Mesenchymal stem cell (in vitro differentiated cells and primary cell): ENCODE data around the gene PHF20.
"Not testable (repeated sequence)": the region's sequence is repeated elsewhere in the genome, so short reads cannot be mapped to it uniquely, and the experiment has no call there.

Source experiments
- DNase-seq: peaks from one replicate; pipeline ENCODE4 v3.0.0-alpha.2; 2013
- H2AFZ ChIP-seq: one replicate; pipeline ENCODE4 v1.6.1; 2013; ENCODE audit warnings: low read depth, mild to moderate bottlenecking, control low read depth, inconsistent platforms, low read length, moderate library complexity
- H2AK5ac ChIP-seq: 2 replicates; pipeline ENCODE4 v1.6.1; 2013; ENCODE audit warnings: low read length, moderate library complexity, mild to moderate bottlenecking, inconsistent platforms; ENCODE audit not compliant: severe bottlenecking
- H2BK120ac ChIP-seq: one replicate; pipeline ENCODE4 v1.6.1; 2013; ENCODE audit warnings: low read depth, mild to moderate bottlenecking, inconsistent platforms, low read length, moderate library complexity
- H2BK12ac ChIP-seq, 2 experiments: one replicate each; pipeline ENCODE4 v1.6.1; 2013; ENCODE audit warnings: inconsistent platforms in 2 of 2, low read length in 2 of 2, mild to moderate bottlenecking in 2 of 2, moderate library complexity in 2 of 2, control low read depth in 1 of 2
- H2BK15ac ChIP-seq: one replicate; pipeline ENCODE4 v1.6.1; 2013; ENCODE audit warnings: mild to moderate bottlenecking, low read depth, inconsistent platforms; ENCODE audit not compliant: poor library complexity, severe bottlenecking
- H2BK5ac ChIP-seq: 2 replicates; pipeline ENCODE4 v1.6.1; 2013; ENCODE audit warnings: low read depth, mild to moderate bottlenecking, low read length, control low read depth, inconsistent platforms; ENCODE audit not compliant: poor library complexity, severe bottlenecking
- H3K14ac ChIP-seq, 2 experiments: one replicate each; pipeline ENCODE4 v1.6.1; 2013; ENCODE audit warnings: inconsistent platforms in 2 of 2, low read length in 2 of 2, control low read depth in 1 of 2, mild to moderate bottlenecking in 1 of 2, moderate library complexity in 1 of 2
- H3K18ac ChIP-seq, 2 experiments: one replicate each; pipeline ENCODE4 v1.6.1; 2013; ENCODE audit warnings: inconsistent platforms in 2 of 2, low read length in 2 of 2, control low read depth in 1 of 2, low read depth in 1 of 2, mild to moderate bottlenecking in 1 of 2
- H3K23ac ChIP-seq, 2 experiments: one replicate each; pipeline ENCODE4 v1.6.1; 2013; ENCODE audit warnings: inconsistent platforms in 2 of 2, low read length in 2 of 2, mild to moderate bottlenecking in 2 of 2, moderate library complexity in 2 of 2, control low read depth in 1 of 2
- H3K27ac ChIP-seq: 2 replicates; pipeline ENCODE4 v1.5.1; 2013; ENCODE audit warnings: mild to moderate bottlenecking, moderate library complexity, low read length, control low read depth, inconsistent platforms; ENCODE audit not compliant: poor library complexity, severe bottlenecking
- H3K27me3 ChIP-seq, 2 experiments: 2 replicates each; pipeline versions ENCODE4 v1.6.1 to v1.7.0; 2013; ENCODE audit warnings: low read length in 2 of 2, mild to moderate bottlenecking in 2 of 2, moderate library complexity in 2 of 2, control low read depth in 1 of 2, inconsistent platforms in 1 of 2; ENCODE audit not compliant: control insufficient read depth in 1 of 2, insufficient read depth in 1 of 2
- H3K36me3 ChIP-seq, 2 experiments: 2 replicates each; pipeline versions ENCODE4 v1.6.1 to v1.7.0; 2013; ENCODE audit warnings: low read length in 2 of 2, control low read depth in 1 of 2, inconsistent platforms in 1 of 2, low read depth in 1 of 2, mild to moderate bottlenecking in 1 of 2; ENCODE audit not compliant: insufficient read depth in 2 of 2, control insufficient read depth in 1 of 2
- H3K4ac ChIP-seq, 2 experiments: one replicate each; pipeline ENCODE4 v1.6.1; 2013; ENCODE audit warnings: inconsistent platforms in 2 of 2, low read length in 2 of 2, mild to moderate bottlenecking in 2 of 2, moderate library complexity in 2 of 2, control low read depth in 1 of 2, low read depth in 1 of 2
- H3K4me1 ChIP-seq: 2 replicates; pipeline ENCODE4 v1.6.1; 2013; ENCODE audit warnings: low read depth, low read length, control low read depth; ENCODE audit not compliant: control insufficient read depth, insufficient read depth
- H3K4me2 ChIP-seq: 2 replicates; pipeline ENCODE4 v1.6.1; 2013; ENCODE audit warnings: low read length, mild to moderate bottlenecking, inconsistent platforms; ENCODE audit not compliant: poor library complexity, severe bottlenecking
- H3K4me3 ChIP-seq, 2 experiments: 2 replicates each; pipeline versions ENCODE4 v1.5.1 to v1.7.0; 2013; ENCODE audit warnings: low read length in 2 of 2, mild to moderate bottlenecking in 2 of 2, control low read depth in 1 of 2, low read depth in 1 of 2; ENCODE audit not compliant: insufficient read depth in 1 of 2
- H3K79me1 ChIP-seq: replicated peaks from 2 replicates; pipeline ENCODE4 v1.6.1; 2013; ENCODE audit warnings: mild to moderate bottlenecking, control low read depth, low read length, inconsistent platforms; ENCODE audit not compliant: poor library complexity, severe bottlenecking
- H3K9ac ChIP-seq: 2 replicates; pipeline ENCODE4 v1.7.0; 2013; ENCODE audit warnings: mild to moderate bottlenecking, low read length, moderate library complexity
- H3K9me3 ChIP-seq: 2 replicates; pipeline ENCODE4 v1.7.0; 2013; ENCODE audit warnings: mild to moderate bottlenecking, low read length; ENCODE audit not compliant: control insufficient read depth
- H4K8ac ChIP-seq: one replicate; pipeline ENCODE4 v1.6.1; 2013; ENCODE audit warnings: inconsistent platforms, mild to moderate bottlenecking, low read length, moderate library complexity
- H4K91ac ChIP-seq: one replicate; pipeline ENCODE4 v1.6.1; 2013; ENCODE audit warnings: mild to moderate bottlenecking, low read length, inconsistent platforms
- WGBS: methylation state at CpG from one replicate; pipeline ENCODE4 v1.1.7; 2013; ENCODE audit warnings: mixed read lengths; 5-methylcytosine and 5-hydroxymethylcytosine counted together

Gene PHF20

GRCh38 chr20:35891375-35891774 lies 119.6 kb downstream of the PHF20 start:
- no peak overlapping the region for H3K27ac ChIP-seq
- H2BK12ac ChIP-seq: no peak overlapping the region
- no peak overlapping the region for H3K9ac ChIP-seq
- H3K4me2 ChIP-seq: no peak overlapping the region
- H3K36me3 ChIP-seq: peaks cover 4 to 13% of the 10 kb centered on the region in 2 experiments
- no peak overlapping the region for H2BK120ac ChIP-seq
- H2BK5ac ChIP-seq: no peak overlapping the region
- DNase-seq: peak; percentile 92
- no peak overlapping the region for H4K91ac ChIP-seq
- no peak overlapping the region for H3K4ac ChIP-seq
- H4K8ac ChIP-seq: no peak overlapping the region
- WGBS: 59% methylated on average over 2 of the region's 2 CpGs
- no peaks in the 10 kb centered on the region for H3K27me3 ChIP-seq
- no peak overlapping the region for H2AK5ac ChIP-seq
- no peak overlapping the region for H3K18ac ChIP-seq
- H3K4me3 ChIP-seq: no peak overlapping the region
- H3K4me1 ChIP-seq: peaks cover 5% of the 10 kb centered on the region
- no peaks in the 10 kb centered on the region for H3K9me3 ChIP-seq
- peaks cover 28% of the 10 kb centered on the region for H3K79me1 ChIP-seq
- H2BK15ac ChIP-seq: no peak overlapping the region
- H2AFZ ChIP-seq: no peak overlapping the region
- H3K23ac ChIP-seq: no peak overlapping the region
- no peak overlapping the region for H3K14ac ChIP-seq

GRCh38 chr20:35892871-35893270 lies 121.1 kb downstream of the PHF20 start:
- whole genome bisulfite sequencing: 96% methylated on average over 2 of the region's 3 CpGs

GRCh38 chr20:35893942-35894341 lies 122.1 kb downstream of the PHF20 start:
- 98% methylated on average over 3 of the region's 3 CpGs for WGBS
- Histone ChIP-seq H3K4me2 (no peak overlapping the region), H3K18ac (no peak overlapping the region), H3K4ac (no peak overlapping the region), H3K79me1 (peaks cover 19% of the 10 kb centered on the region), H2BK15ac (no peak overlapping the region), H3K36me3 (peaks cover 0 to 10% of the 10 kb centered on the region in 2 experiments), H2BK120ac (no peak overlapping the region), H3K9ac (no peak overlapping the region), H2AFZ (no peak overlapping the region), H4K91ac (no peak overlapping the region), H2BK12ac (no peak overlapping the region), H3K4me3 (no peak overlapping the region), H2BK5ac (no peak overlapping the region), H4K8ac (no peak overlapping the region), H3K23ac (no peak overlapping the region), H3K27ac (no peak overlapping the region), H3K14ac (no peak overlapping the region), H3K9me3 (no peaks in the 10 kb centered on the region), H3K4me1 (peaks cover 2% of the 10 kb centered on the region), H3K27me3 (no peaks in the 10 kb centered on the region), H2AK5ac (no peak overlapping the region)
- no peak for DNase-seq

More at GRCh38 chr20:35892871-35893270, 121.1 kb downstream of the PHF20 start:
- Histone ChIP-seq H3K23ac (no peak overlapping the region), H2AFZ (no peak overlapping the region), H3K79me1 (peaks cover 21% of the 10 kb centered on the region), H2BK120ac (no peak overlapping the region), H3K27ac (peak overlapping the region; percentile 44), H3K4me1 (peaks cover 2% of the 10 kb centered on the region), H2BK15ac (no peak overlapping the region), H3K4me3 (no peak overlapping the region), H3K27me3 (no peaks in the 10 kb centered on the region), H3K18ac (no peak overlapping the region), H3K4ac (no peak overlapping the region), H4K91ac (no peak overlapping the region), H3K14ac (no peak overlapping the region), H2BK12ac (no peak overlapping the region), H2AK5ac (no peak overlapping the region), H3K36me3 (peaks cover 0 to 10% of the 10 kb centered on the region in 2 experiments), H3K4me2 (no peak overlapping the region), H3K9ac (peak overlapping the region; percentile 27), H2BK5ac (no peak overlapping the region), H3K9me3 (no peaks in the 10 kb centered on the region), H4K8ac (no peak overlapping the region)
- no peak for DNase-seq

- peaks cover 6 to 24% of the 10 kb centered on the region in 2 experiments for H3K36me3 ChIP-seq
Measured at GRCh38 chr20:35895516-35895915, 123.7 kb downstream of the PHF20 start.

More at GRCh38 chr20:35895516-35895915, 123.7 kb downstream of the PHF20 start:
- not testable (repeated sequence) for H3K4me1 ChIP-seq, H3K18ac ChIP-seq, DNase-seq, H2AK5ac ChIP-seq, H3K4me3 ChIP-seq, H3K4ac ChIP-seq, H2BK5ac ChIP-seq, H4K8ac ChIP-seq, H3K9ac ChIP-seq, H3K14ac ChIP-seq, H2BK12ac ChIP-seq, H2BK120ac ChIP-seq, H2AFZ ChIP-seq, H3K4me2 ChIP-seq, H3K9me3 ChIP-seq, H4K91ac ChIP-seq, H3K27me3 ChIP-seq, H2BK15ac ChIP-seq, H3K23ac ChIP-seq, H3K27ac ChIP-seq
- WGBS: 98% methylated on average over 7 of the region's 7 CpGs
- peaks cover 17% of the 10 kb centered on the region for H3K79me1 ChIP-seq
